ENCODE results near the gene STUM.

GRCh38 chr1:226601456-226601855 is 52.9 kb downstream of the STUM start:
- TF ChIP-seq CTCF (IDR thresholded peaks at IDR 0.05) (no peak), POLR2A (IDR thresholded peaks at IDR 0.05) (no peak)
